HG03342 (cell line): ENCODE data around the gene CYP8B1.

Experiments
- ATAC-seq: cut with Tn5 transposase; IDR thresholded peaks from one replicate; pipeline ENCODE4 v1.9.1; 2021; ENCODE audit warnings: mild to moderate bottlenecking, moderate library complexity; ENCODE audit not compliant: unreplicated experiment

Gene CYP8B1

GRCh38 chr3:42875325-42876151 lies at the start of gene CYP8B1:
Gene CYP8B1 (minus strand): TSS chr3:42875879. CDS start chr3:42875816, 63 bp downstream.
- no peak for ATAC-seq

DNA sequence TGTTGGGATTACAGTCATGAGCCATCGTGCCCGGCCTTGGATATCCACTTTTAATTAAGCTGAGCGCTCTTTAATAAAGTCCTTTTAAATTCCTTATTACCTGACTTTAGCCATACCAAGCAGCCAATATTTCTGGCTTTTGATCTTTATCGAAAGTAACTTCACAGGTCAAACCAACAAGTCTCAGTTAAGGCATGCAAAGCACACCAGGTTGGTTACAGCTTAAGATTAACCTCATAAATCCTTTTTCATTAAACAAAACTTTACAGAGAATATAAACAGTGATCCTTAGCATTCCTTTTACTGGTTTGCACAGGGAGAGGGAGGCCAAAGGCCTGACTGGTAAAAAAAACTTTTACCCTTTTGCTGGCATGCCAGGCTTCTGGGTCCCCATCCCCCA lies 47.9 kb upstream of the CYP8B1 start:
- ATAC-seq, result no peak

GRCh38 chr3:42914771-42915515 lies 39.3 kb upstream of the CYP8B1 start:
- no peak for ATAC-seq

GRCh38 chr3:42911551-42911950 lies 35.9 kb upstream of the CYP8B1 start:
- ATAC-seq, result no peak

- no peak for ATAC-seq
Measured at GRCh38 chr3:42908675-42909074, 33.0 kb upstream of the CYP8B1 start.

DNA sequence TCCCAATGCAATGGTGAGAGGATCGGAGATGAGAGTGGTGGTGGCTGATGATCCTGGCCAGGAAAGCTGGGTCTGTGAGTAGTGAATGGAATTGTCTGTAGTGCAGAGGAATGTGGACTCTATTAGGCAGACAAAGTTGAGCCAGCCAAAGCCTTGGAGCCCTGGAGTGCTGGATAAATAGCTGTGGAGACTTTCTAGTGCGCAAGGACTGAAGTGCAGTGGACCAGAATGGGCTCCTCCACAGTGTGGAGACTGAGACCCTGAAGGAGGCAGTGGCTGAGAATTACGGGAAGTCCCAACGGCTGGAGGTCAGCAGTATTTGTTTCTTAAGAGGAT lies 31.1 kb upstream of the CYP8B1 start:
- ATAC-seq, result no peak

DNA sequence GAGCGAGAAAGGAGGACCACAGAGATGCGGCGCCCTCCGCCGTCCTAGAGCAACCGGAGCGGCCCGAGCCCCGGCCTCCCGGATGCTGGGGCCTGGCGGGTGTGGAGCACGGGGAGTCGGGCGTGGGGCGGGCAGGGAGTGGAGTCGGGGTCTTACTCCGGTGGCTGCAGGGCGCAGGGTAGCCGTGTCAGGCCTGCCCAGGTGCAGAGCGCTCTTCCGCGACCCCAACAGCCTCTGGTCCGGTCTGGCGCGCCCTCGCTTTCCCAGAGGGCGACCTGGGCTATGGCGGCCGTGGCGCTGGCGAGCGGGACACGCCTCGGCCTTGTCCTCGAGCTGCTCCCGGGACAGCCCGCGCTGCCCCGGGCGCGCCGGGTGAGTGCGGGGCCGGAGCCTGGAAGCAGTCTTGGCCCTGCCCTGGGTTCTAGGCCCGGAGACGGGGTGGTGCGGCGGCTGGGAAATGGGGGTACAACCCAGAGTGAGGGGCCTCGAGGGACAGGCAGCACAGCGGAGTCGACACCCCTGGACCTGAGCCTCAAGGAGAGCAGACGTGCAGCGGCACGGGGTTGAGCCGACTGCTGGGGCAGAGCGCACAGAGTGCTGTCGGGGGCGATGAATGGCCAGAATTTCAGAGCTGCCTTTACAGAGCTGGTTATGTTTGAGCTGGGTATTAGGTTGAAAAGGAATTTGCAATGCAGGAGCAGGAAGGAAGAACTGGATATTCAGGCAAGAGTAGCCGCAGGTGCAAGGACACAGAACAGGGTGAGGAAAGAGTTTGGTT lies 30.6 kb upstream of the CYP8B1 start, which contains the start of gene ZNF662:
TSS of gene ZNF662 (plus strand) at position 73 of the 778 bp plus-strand sequence. CDS start 1,973 bp downstream, outside the sequence.
- no peak for ATAC-seq

GRCh38 chr3:42905740-42906069 lies 30.0 kb upstream of the CYP8B1 start:
- no peak for ATAC-seq

DNA sequence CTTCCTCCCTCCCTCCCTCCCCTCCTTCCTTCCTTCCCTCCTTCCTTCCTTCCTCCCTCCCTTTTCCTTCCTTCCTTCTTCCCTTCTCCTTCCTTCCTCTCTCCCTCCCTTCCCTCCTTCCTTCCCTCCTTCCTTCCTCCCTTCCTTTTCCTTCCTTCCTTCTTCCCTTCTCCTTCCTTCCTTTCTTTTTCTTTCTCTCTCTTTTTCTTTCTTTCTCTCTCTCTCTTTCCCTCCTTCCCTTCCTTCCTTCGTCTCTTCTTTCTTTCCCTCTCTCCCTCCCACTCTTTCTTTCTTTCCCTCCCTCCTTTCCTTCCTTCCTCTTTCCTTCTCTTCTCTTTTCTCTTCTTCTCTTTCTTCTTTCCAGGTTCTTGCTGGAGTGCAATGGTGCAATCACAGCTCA lies 28.4 kb upstream of the CYP8B1 start:
- no peak for ATAC-seq

DNA sequence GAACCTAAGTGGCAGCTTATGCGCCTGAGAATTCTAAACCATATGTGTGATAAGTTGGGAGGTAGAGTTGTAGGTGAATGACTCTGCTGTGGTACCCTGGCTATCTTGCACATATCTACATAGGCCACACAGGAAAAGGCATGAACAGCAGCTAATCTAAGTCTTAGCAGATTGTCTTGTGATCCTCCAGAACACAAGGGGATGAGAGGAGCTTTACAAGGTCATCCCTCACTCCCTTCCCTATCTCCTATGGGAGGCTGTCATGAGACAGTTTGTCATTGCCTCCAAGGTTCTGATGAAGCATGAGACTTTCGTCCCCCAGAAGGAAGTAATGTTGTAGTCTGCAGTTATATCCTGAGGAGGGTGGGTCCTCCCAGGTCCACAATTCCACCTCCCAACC lies 26.6 kb upstream of the CYP8B1 start:
- ATAC-seq, result no peak

DNA sequence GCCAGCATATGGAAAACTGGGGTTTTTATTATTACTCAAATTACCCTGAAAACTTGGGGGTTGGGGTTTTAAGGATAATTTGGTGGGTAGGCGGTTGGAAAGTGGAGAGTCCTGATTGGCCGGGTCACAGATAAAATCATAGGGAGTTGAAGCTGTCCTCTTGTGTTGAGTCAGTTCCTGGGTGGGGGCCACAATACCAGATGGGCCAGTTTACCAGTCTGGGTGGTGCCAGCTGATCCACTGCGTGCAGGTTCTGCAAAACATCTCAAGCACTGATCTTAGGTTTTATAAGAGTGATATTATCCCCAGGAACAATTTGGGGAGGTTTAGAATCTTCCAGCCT lies 25.4 kb upstream of the CYP8B1 start:
- ATAC-seq, result no peak

DNA sequence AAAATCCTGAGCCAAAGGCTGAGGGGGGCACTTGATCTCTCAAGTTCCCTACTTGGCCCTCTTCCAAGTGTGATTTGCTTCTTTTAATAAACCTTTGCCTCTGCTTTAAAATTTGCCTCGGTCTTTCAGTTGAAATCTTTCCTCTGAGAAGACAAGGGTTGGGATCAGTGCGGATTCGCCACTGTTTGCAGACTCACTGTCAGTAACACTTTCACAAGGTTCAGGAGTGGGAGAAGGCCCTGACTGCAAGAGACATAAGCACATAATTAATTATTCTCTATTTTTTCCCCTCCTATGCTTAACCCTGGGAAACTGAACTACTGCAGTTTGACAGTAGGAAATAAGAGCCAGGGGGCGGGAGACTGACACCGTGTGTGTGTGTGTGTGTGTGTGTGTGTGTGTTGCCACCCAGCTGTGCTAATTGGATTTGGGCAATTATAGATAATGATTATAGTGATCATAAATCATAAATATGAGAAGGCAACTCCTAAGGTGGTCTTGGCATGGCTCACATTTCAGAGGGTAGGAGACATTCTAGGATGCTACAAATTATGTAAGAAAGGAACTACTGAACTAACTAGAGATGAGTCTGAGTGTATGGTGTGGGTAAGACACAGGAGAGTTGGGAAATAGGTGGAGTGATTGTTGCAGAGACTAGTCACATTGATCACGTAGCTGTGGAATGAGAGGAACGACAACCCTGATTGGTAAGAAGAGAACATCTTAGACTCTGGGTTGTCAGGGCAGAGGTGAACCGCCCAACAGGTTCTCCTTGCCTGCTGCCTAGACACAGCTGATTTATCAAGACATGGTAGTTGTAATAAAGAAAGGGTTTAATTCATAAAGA lies 24.8 kb upstream of the CYP8B1 start:
- ATAC-seq, result no peak

- no peak for ATAC-seq
Measured at GRCh38 chr3:42898896-42899675, 23.4 kb upstream of the CYP8B1 start.

DNA sequence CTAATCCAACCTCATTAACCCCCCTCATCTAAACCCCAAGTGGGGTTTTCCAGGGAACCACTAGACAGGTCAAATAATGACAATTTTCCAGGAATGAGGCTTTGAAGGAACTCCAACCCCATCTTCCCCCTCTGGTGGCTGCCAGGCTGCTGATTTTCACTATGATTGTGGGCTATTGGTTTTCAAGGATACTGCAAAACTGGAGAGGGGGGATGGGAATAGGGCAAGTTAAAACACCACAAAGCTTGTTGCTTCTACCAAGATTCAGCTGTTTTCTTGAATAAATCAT lies 19.8 kb upstream of the CYP8B1 start:
- no peak for ATAC-seq

GRCh38 chr3:42894698-42895579 lies 19.3 kb upstream of the CYP8B1 start:
- ATAC-seq, result no peak

DNA sequence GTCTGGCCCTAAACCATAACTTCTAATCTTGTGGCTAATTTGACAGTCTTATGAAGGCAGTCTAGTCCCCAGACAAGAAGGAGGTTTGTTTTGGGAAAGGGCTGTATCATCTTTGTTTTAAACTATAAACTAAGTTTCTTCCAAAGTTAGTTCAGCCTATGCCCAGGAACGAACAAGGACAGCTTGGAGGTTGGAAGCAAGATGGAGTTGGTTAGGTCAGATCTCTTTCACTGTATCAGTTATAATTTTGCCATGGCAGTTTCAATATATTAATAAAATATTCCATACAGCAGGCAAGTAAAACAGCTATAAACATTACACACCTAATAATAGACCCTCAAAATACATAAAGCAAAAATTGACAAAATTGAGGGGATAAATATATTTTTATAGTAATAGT lies 17.1 kb upstream of the CYP8B1 start:
- ATAC-seq, result no peak

GRCh38 chr3:42892169-42892568 lies 16.5 kb upstream of the CYP8B1 start:
- no peak for ATAC-seq

- no peak for ATAC-seq
Measured at GRCh38 chr3:42891042-42891441, 15.4 kb upstream of the CYP8B1 start.

GRCh38 chr3:42887084-42887483 lies 11.4 kb upstream of the CYP8B1 start:
- no peak for ATAC-seq
